ENCODE measurements around the gene TLCD1.
A peak's percentile ranks its signal among the peaks of the same experiment; 100 is the strongest.
"Not testable (repeated sequence)": the region's sequence is repeated elsewhere in the genome, so short reads cannot be mapped to it uniquely, and the experiment has no call there.

The TLCD1 gene

DNA sequence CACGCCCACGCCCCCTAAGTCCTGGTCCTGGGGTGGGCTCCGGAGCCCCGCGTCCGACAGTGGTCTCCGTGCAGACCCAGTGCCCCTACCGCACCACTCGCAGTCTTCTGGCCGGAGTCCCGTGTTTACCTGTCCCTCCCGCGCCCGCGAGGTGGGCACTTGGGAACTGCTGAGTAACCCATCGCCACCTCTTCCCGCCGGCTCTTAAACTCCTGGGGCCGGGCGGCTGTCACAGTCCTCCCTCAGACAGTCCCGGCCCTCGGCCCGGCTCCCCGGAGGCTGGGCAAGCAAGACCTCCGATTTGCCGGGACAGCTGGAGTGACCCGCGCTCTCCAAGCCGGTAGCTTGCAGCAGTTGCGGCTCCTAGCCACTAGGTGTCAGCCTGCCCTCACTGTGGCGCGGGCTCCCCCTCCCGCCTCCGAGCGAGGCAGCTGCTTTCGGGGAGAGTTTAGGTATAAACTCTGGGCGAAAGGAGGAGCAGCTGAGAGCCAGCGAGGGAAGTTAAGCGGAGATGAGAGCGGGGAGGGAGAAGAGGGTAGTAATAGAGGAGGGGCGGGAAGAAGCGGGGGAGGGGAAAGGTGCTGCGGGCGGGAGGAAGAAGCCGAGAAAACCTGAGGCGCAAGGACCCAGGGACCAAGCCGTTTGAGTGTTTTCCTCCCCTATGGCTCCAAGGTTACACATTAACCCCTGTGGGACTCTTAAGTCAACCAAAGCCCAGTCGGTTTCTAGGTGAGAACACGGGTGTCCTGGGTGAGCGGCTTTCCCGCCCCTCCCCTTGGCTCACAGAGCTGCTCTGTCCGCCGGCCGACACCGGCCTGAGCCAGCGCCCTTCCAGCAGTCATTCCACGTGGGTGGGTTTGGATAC, 826 bp upstream of the TLCD1 start:
- DNase-seq: peak; percentile 92

DNA sequence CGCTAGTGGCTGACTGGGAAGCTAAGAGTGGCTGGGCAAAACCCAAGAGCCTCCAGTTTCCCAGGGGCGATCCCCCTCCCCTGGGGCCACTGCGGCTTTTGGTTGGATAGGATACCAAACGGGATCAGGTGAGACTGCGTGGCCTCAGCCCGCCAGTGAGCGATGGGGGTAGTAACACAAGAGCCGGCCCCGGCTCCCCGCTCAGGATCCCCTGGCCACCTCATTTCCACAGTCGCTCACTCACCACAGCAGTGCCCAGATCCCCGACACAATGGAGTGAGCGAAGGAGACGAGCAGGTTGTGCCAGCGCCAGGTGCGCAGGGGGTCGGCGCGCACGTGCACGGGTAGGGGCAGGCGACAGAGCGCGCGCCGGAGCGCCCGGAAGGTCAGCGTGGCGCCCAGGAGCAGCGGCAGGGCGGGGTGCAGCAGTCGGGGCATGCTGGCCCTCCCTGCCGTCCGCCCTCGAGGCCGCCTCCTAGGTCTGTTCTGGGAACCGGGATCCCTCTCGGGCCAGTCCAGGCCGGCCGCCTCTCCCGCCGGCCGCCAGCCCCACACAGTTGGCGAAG, 290 bp downstream of the TLCD1 start:
- DNase-seq: no peak

DNA sequence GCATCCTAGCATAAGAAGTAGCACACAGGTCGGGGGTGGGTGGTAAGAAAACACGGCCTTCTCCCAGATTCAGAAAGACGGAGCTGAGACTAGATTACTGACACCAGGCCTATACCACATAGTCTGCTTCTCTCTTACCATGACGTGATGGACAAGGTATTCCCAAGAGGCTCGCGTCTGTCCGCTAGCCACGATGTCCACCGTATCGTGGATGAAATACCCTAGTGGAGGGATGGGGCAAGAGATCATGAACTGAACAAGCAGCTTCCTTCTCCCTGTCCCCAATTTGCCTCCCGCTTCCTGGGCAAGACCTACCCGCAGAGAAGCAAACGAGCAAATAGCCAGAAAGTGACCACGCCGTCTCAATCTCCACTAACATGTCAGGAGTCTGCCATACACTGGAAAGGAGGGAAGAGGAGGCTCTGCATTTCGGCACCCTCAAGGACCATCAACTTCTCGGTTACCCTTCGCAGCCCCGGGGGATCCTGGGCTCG, 820 bp downstream of the TLCD1 start:
- peak; percentile 37 for DNase-seq

DNA sequence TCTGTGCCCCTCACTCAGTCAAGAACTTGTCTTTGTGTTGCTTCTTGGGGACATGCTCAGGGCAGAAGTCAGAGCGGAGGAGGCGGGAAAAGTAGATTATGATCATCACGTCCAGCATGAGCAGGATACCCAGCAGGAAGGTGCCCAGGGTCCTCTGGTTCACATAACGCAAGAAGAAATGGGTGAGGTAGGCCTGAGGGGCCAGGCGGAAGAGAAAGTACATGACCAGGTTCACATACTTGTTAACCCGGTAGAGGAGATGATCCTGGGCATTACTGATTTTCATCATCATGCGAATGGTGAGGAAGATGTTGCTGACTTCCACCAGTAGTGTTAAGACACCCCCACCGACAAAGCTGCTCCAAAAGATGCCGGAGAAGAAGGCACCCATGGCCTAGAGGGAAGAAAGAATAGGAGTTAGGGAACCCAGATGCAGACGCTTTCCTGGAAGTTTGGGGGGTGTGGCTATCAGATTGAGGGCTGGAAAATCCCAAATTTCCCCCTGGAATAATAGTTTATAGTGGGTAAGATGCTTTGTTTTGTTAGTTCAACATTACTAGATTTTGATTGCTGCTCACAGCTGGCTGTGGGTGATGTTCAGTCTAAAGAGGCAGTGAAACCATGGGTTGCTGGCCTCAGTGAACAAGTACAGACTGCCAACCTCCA, 1.4 kb downstream of the TLCD1 start:
- DNase-seq: no peak

DNA sequence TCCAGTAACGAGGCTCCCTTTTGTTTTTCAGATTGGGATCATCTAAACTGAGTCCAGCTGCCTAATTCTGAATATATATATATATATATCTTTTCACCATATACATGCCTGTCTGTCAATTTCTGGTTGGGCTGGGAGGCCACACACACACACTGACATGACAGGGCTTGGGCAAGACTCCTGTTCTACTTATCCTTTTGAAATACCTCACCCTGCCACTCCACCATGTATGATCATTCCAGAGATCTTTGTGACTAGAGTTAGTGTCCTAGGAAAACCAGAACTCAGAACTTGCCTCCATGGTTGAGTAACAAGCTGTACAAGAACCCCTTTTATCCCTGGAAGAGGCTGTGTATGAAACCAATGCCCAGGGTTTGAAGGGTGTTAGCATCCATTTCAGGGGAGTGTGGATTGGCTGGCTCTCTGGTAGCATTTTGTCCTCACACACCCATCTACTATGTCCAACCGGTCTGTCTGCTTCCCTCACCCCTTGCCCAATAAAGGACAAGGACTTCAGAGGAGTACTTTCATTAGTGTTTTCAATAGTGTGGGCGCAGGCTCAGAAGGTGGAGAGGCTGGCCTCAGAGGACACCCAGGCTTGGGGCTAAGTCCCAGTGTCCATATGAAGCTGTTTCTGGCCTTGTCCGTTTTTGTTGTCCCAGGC, 2.1 kb downstream of the TLCD1 start:
- DNase-seq: not testable (repeated sequence)

DNA sequence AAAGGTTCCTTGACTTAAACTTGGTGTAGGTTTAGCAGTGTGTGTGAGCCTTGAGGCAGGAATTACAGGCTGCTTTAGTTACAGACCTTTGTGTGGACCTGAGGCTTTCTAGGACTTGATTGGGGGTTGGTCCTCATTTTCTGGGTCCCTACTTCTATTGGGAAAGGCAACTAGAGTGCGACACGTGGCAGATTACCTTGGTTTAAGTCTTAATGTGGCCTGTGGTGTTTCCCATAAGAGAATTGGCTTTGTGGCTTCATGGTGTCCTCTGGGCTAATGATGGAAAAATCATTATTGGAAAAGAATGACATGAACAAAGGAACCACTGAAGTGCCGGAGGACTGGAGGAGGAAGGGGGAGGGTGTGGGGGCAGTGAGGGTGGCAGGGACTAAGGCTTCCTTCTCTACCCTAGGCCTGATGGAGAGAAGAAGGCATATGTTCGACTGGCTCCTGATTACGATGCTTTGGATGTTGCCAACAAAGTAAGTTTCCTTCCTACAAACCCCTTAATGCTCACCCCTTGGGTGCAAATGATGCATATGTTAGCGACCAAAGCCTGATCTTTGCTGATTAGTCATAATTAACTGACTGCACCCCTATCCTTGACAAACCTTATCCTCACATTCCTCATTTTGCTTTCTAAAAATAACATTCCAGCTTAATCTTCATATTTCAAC, 2.7 kb downstream of the TLCD1 start:
- no peak for DNase-seq

DNA sequence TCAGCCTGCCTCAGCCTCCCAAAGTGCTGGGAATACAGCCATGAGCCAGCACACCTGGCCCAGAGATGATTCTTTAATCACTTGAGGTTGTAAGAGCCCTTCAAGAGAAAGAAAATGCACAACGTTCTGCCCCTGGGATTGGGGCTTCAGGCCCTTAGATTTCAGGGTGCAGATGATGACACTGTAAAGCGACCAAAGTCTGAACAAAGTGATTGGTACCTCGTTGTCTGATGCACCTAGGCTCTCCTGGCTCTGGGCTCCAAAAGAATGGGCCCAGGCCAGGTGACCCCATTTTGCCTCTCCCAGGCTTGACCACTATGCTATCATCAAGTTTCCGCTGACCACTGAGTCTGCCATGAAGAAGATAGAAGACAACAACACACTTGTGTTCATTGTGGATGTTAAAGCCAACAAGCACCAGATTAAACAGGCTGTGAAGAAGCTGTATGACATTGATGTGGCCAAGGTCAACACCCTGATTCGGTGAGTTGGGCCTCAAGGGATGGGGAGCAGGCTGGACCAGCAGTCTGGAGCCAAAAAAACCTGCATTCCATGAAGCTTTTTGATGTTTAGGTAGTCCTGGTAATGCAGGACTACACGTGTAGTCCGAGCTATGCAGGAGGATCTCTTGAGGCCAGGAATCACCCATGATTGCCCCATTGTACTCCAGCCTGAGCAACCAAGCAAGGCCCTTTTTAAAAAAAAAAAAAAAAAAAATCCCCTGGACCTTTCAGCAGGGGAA, 3.4 kb downstream of the TLCD1 start:
- DNase-seq: no peak

DNA sequence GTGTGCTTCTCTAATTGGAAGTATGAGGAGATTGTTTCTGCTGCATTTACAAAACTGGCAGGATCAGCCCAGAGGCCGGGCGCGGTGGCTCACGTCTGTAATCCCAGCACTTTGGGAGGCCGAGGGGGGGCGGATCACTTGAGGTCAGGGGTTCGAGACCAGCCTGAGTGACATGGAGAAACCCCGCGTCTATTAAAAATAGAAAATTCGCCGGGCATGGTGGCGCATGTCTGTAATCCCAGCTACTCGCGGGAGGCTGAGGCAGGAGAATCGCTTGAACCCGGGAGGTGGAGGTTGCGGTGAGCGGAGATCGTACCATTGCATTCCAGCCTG, 5.1 kb downstream of the TLCD1 start:
- not testable (repeated sequence) for DNase-seq

DNA sequence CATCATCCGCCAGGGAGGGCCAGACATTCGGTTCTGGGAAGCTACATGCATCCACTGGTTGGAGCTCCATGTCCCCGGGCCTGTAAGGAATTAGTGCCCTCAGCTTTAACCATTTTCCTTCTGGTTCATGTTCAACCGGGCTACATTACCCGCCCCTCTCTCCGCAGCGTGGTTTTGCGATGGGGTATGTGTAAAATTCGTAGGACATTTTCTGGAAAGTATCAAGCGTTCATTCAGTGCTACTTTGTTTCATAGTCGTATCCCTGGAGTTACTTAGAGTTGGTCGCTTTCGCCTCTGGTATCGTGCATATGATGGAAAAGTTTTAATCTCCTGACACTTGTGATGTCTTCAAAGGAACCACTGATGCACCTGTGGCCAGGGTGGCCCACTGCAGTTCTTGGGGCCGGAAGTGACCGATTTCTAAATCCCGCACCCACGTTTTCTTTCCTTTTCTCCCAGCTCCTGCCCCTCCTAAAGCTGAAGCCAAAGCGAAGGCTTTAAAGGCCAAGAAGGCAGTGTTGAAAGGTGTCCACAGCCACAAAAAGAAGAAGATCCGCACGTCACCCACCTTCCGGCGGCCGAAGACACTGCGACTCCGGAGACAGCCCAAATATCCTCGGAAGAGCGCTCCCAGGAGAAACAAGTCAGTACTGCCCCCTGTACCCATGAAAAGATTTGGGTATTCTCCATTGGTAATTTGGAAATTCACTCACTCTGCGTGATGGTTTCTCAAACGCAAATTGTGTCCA, 5.6 kb downstream of the TLCD1 start:
- no peak for DNase-seq

DNA sequence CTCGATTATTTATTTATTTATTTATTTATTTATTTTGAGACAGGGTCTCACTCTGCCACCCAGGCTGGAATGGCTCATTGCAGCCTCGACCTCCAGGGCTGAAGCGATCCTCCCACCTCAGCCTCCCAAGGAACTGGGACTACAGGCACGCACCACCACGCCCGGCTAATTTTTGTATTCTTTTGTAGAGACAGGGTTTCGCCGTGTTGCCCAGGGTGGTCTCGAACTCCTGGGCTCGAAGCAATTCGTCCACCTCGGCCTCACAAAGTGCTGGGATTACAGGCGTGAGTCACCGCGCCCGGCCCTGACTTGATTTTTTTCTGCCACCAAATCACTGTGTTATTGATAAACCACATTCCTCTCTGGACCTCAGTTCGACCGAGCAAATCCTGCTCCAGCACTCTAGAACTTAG, 7.0 kb downstream of the TLCD1 start:
- no peak for DNase-seq

DNA sequence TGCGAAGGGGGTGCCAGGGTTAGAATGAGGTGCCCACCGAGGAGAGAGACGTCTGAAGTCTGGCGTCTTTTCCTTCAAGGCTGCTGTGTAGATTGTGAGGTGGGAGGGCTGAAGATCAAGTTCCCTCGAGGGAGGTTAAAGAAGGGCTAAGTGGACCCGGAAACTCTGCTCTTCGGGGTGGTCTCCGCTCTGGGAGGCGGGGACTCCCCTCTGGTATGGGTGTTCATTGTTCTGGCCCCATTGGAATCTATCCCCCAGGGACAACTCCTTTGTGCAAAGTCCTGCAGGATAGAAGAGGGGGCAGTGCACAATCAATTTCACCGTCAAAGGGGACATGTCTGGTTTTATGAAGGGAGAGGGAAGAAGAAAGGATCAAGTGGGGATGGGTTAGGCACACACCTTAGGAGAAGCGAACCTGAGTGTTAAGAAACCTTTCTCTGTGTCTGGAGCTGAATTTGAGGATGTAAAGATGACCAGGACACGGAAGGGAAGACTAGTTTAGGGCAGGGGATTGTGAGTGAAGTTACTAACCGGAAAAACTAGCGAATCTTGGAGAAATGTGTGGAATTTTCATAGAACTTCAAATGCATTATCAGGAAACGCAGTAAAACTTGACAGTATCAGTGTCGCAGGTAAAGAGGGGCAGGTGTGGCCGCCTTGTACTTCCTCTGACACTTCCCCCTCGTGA, 7.6 kb downstream of the TLCD1 start:
- DNase-seq: no peak

DNA sequence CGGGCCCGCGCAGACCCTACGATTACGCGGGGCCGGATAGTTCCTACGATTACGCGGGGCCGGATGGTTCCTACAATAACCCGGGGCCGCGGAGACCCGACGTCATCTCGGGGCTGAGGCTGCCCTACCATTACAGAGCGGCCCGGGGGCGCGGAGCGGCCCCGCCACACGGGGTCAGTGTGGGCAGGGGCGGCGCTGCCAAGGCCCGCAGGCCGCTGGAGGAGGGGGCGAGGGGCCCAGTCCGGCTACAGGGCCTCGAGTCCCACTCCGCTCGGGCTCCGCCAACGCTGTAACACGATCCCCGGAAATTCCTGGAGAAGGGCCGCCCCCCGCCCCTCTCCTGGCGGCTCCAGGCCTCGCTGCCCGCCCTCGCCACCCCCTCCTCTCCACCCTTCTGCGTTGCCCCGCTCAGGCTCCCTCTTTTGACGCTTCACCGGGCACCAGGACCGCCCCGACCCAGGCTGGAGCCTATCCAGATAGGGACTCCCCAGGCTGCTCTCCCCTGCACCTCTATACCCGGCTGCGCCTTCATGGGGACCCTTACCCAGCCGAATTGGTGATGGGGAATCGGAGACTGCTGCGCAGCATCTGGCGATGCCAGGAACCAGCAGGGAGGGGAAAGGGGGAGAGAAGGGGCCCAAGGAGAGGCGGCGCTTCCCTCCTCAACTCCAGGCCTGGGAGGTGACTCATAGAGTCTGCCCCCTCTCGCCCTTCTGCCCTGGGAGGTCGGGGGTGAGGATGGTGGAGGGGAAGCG, 8.3 kb downstream of the TLCD1 start, which contains the start of gene RAB34:
Gene RAB34, minus strand, starts transcription at position 291 of the 755 bp plus-strand sequence. CDS start 602 bp downstream, outside the sequence.
- peak; percentile 35 for DNase-seq

DNA sequence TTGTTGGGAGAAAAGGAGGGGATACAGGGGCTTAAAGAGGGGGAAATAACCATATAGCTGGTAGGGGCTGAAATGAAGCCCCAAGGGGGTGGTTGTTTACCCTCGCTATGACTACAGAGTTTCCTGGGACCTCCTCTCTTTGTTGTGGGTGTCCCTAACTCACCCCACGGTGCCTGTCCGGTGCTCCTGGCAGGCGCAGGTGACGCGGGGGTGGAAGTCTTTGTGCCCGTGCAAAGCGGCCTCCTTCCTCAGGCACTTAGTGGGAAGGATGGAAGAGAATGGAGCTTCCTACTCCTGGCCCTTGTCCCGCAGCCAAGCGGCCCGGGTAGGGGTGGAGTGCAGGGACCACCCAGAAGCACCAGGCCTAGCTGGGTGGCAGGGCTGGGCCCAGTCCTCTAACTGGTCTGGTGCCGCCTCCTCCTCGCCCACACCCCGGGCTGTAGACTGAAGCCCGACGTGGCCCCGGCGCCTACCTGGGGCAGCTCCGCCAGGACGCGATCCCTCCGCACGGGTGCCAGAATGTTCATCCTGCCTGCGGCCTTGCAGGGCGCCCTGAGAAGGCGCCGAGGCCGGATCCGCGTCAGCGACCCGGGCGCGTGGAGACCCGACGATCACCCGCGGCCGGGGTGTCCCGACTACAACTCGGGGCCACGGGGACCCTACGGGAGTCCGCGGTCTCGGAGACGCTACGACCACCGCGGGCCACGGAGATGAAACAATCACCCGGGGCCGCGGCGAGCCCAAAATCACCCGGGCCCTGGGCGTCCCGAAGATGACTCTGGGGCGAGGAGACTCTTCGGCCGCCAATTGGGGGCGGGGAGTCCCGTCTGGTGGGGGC, 9.1 kb downstream of the TLCD1 start:
- DNase-seq: no peak

DNA sequence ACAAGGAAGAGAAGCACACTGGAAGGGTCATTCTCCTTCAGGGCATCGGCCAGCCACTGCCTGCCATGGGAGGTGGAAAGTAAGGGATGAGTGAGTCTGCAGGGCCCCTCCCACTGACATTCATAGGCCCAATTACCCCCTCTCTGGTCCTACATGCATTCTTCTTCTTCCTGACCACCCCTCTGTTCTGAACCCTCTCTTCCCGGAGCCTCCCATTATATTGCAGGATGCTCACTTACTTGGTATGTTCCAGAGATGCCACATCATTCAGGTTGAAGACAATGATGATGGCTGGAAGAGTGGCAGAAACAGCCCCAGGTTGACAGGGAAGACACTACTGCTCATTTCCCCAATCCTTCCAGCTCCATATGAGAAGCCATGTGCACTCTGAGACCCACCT, 10.8 kb downstream of the TLCD1 start:
- DNase-seq: no peak

DNA sequence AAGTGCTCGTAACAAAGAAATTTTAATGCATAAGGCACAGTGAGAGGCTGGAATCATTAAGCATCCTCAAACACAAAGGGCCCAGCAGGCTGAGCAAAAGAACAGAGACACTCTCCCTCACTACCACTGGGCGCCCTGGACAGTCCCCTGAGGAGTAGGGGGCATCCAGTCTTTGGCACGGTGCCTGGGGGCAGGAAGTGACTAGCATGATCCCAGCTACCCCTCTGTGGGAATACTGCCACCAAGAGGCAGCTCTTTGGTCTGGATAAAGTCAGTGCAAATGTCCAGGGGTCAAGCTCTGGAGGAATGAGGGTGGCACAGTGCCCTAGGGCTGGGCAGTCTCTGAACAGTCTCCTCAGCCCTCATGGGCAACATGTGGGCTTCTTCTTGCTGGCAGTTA, 11.8 kb downstream of the TLCD1 start:
- DNase-seq: no peak

DNA sequence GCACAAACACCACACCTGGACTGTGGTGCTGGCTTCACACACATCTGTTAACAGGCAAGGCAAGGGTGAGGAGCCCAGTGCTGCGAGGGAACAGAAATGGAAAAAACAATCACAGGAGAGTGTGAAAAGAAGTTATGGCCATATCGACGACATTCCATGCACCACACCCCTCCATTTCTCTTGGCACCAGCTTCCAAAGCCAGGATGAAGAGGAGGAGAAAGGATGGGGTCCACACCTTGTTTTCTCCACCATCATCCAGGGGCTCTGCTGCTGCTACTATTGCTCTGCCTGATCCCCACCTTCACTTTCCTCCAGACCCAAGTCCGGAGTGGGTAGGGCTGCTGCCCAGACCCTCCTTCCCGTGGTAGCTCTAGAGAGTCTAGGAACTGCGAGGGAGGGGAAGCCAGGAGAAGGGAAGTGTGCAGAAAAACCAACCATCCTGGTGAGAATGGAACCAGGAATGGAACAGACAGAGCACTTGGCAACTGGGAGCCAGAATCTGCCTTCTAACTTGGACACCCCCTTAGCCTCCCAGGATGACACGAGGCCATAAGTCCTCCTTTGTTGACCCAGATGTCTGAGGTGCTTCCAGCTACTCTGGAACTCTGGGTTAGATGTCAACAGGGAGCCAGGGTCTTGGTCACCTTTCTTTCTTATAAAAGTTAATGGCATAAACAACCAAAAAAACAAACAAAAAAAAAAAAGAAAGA, 13.2 kb downstream of the TLCD1 start:
- no peak for DNase-seq

DNA sequence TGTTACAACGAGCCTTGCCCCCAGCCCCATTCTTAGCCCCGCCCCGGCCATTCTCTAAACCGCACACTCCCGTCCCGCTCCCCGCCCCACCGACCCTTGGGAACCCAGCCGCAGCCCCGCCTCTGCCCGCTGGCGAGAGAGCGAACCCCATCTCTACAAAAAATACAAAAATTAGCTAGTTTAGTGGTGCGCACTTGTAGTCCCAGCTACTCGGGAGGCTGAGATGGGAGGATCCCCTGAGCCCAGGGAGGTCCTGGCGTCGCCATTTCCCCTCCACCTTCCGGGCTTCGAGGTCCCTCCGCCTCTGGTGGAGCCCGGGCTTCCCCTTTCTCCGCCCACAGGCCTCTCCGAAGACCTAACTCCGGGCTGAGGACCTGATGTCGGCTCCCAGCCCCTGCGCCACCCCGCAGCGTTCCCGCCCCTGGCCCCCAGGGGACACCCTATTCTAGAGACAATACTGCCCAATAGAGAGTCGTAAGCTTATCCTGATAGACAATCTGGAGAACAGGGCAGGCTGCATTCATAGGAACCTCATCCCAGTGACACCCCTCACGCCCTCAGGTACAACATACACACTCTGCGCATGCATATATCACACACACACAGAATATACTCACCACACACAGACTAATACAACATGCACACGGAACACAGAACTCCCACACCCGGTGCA, 13.9 kb downstream of the TLCD1 start:
- peak; percentile 63 for DNase-seq

DNA sequence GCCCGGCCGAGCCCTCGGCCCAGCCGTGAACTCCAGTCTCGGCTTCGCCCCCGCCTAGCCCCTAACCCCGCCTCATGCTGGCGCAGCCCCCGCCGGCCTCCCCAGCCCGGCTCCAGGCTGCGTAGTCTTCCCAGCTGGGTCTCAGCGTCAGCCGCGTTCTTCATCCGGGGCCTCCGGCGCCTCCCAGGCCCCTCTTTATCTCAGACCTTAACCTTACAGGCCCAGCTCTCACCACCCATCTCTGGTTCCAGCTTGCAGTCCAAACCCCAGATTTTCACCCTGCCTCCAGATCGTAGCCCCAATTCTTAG, 14.4 kb downstream of the TLCD1 start, which contains the start of gene PROCA1:
Gene PROCA1, minus strand, starts transcription at position 166 of the 309 bp plus-strand sequence. CDS start 228 bp downstream, outside the sequence.
- DNase-seq: no peak

All from activated T-cell treated with anti-CD3 and anti-CD28 coated beads, Interleukin-2, amount 50 U/mL, for 1 hour (primary cell).